KOPT-K1 (cell line): ENCODE data around the gene FHIT.

Experiments
- H3K27ac ChIP-seq: fragments of 200-600 bp; sonication (generic); 2 replicates; pipeline ENCODE4 v1.5.1; 2016; ENCODE audit warnings: antibody characterized with exemption, mild to moderate bottlenecking, low read depth, low read length; ENCODE audit not compliant: poor library complexity, severe bottlenecking
- H3K36me3 ChIP-seq: fragments of 200-600 bp; sonication (generic); 2 replicates; pipeline ENCODE4 v1.5.1; 2017; ENCODE audit warnings: antibody characterized with exemption, mild to moderate bottlenecking, low read length, moderate library complexity; ENCODE audit not compliant: insufficient read depth
- H3K9me3 ChIP-seq: fragments of 200-600 bp; sonication (generic); 2 replicates; pipeline ENCODE4 v1.5.1; 2017; ENCODE audit warnings: antibody characterized with exemption, low read length, mild to moderate bottlenecking; ENCODE audit not compliant: insufficient read depth, poor library complexity, severe bottlenecking

Gene FHIT

DNA sequence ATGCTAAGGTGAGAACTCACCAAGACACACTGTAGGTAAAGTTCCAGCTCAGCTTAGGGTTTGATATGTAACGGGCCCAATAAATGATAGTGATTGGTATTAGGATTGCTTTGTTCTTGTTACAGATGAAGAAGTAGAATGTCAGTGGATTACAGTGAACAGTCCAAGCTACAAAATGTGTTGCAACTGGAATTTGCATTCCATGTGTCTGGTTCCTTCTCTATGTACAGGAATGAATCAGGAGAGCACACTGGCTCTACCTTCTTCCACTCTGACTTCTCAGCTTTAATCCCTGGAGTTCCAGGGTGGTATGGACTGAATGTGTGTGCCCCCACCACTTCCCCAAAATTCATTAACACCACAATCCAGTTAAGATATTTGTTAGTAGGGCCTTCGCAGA is 1471.0 kb downstream of the FHIT start:
- Histone ChIP-seq H3K36me3 (peaks cover 7% of the 10 kb centered on the region; the same call in 1 of the 2 replicates), H3K9me3 (peaks cover 29% of the 10 kb centered on the region), H3K27ac (no peak overlapping the region)

DNA sequence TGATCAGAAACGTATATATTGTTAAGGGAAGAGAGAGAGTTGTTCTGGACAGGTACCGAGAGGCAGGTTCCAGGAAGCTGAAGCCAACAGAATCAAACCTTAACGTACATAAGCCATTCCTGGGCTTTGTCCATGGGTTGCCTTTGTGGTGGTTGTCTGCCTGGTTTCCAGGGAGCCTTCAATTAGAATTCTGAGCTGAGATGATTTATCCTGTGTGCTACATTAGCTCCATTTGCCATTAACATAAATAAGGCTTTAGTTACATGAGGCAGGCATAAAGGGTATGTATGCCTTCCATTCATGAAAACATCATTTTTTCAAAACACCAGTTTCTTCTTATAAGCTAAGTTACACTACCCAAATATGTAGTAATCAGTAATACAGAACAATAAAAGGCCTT is 1472.0 kb downstream of the FHIT start:
- Histone ChIP-seq H3K9me3 (peaks cover 29% of the 10 kb centered on the region), H3K27ac (no peak overlapping the region), H3K36me3 (0 out of 2 replicates have a peak, but pooled peaks cover 4% of the 10 kb centered on the region)

DNA sequence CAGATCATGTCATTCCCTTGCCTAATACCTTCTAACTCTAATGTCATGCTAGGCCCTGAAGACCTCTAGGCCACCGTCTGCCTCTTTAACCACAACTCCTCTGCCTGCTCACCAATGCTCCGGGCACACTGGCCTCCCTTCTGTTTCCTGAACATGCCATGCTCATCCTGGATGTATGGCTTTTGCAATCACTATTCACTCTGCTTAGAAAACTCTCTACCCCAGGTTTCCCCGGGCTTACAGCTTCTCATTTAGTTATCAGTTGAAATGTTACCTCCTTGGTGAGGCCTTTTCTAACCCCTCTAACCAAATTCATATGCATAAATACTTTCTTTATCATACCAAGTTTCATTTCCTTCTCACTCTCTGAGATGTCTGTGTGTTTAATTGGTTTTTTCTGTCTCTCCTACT is 1473.6 kb downstream of the FHIT start:
- H3K9me3 ChIP-seq, result peaks cover 29% of the 10 kb centered on the region
- no peaks in the 10 kb centered on the region for H3K36me3 ChIP-seq
- peak overlapping the region; percentile 43 for H3K27ac ChIP-seq

DNA sequence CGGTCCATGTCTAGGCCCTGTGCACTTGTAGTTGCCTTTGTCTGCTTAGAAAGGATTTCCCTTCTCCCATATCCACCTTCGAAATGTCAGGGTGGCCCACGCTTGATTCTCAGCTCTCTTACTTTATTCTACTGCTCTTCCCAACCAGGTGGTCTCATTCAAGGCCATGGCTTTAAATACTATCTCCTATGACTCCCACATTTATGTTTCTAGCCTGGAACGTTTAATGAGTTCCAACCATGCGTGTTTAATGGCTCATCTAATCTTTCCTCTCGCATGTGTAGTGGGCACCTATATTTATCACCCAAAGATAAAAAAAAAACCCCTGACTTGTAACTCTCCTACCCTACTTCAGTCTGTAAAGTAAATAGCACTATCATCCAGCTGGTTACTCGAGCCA is 1474.2 kb downstream of the FHIT start:
- Histone ChIP-seq H3K27ac (peak overlapping the region; percentile 43), H3K36me3 (no peaks in the 10 kb centered on the region), H3K9me3 (peaks cover 26% of the 10 kb centered on the region)

DNA sequence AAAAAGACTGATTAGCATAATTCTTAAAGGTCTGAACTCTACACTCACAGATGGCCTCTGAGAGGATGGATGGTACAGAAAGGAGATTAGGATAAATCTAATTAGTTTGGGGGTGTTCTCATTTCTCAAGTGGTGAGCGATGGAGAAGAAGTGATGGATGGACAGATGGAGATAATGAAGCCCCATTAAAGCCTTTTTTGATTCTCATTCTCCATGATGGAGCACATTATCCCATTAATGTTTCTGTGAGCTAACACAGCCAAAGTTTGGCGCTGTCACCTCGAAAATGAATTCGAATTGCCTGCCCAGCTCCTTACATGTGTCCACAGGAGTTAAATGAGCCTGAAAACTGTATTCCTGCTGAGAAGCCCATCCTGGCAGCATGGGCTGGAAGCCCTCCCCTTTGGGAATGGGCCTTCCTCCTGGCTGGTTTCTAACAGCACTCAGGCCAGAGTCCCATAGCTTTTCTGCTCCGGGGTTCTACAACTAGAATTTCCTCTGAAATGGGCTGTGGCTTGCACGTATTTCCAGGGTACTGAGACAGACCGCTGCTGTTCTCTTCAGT is 1475.4 kb downstream of the FHIT start:
- Histone ChIP-seq H3K36me3 (no peaks in the 10 kb centered on the region), H3K27ac (peak overlapping the region; percentile 87), H3K9me3 (peaks cover 14% of the 10 kb centered on the region)

DNA sequence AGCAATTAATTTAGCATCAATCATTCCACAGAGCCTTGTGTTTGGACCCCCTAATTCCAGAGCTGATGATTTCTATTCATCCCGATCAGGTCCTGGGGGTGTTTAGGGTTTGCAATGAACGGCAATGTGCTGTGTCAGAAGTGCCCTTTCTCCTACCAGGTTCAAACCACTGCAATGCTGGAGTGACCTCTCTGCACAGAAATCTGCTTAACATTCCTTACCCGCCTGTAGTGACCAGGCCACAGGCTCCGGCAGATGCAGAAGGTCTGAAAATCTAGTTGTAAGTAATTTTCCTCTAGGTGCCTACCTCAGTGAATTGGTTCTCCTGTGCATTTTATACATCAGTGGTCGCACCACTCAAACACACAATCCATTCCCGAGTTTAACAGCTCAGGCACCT is 1476.1 kb downstream of the FHIT start:
- Histone ChIP-seq H3K9me3 (peaks cover 10% of the 10 kb centered on the region), H3K36me3 (no peaks in the 10 kb centered on the region), H3K27ac (peak overlapping the region; percentile 87)

DNA sequence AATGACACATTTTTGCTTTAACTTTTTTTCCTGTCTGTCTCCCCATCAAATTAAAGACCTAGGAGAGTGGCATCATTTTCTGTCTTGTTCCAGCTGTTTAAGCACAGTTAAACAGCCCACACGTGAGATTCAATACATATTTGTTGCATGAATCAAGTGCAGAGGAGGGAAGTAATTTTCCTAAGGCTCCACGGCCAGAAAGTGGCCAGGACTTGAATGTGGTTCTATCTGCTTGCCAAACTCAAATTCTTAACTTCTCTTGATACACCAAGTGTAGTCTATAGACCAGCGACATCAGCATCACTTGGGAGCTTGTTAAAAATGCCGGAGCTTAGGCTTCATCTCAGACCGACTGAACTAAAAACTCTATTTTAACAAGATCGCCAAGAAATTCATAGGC is 1476.6 kb downstream of the FHIT start:
- no peaks in the 10 kb centered on the region for H3K36me3 ChIP-seq
- peaks cover 6% of the 10 kb centered on the region for H3K9me3 ChIP-seq

DNA sequence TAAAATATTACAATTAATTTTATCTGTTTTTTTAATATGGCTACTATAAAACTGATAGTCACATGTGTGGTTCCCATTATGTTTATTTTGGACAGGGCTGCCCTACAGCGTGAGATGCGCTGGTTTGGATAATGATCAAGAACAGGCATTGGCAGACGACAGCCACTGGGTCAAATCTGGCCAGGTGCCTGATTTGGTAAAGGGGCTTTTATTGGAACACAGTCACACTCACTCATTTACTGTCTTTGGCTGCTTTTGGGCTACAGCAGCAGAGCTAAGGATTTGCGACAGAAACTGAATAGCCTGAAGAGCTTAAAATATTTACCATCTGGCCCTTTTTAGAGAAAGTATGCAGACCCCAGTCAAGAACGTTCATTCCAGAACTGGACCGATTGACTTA is 1477.3 kb downstream of the FHIT start:
- Histone ChIP-seq H3K27ac (peak overlapping the region; percentile 87), H3K36me3 (no peaks in the 10 kb centered on the region), H3K9me3 (no peaks in the 10 kb centered on the region)

More for the DNA sequence above, 1476.6 kb downstream of the FHIT start:
- H3K27ac ChIP-seq, result peak overlapping the region; percentile 87

DNA sequence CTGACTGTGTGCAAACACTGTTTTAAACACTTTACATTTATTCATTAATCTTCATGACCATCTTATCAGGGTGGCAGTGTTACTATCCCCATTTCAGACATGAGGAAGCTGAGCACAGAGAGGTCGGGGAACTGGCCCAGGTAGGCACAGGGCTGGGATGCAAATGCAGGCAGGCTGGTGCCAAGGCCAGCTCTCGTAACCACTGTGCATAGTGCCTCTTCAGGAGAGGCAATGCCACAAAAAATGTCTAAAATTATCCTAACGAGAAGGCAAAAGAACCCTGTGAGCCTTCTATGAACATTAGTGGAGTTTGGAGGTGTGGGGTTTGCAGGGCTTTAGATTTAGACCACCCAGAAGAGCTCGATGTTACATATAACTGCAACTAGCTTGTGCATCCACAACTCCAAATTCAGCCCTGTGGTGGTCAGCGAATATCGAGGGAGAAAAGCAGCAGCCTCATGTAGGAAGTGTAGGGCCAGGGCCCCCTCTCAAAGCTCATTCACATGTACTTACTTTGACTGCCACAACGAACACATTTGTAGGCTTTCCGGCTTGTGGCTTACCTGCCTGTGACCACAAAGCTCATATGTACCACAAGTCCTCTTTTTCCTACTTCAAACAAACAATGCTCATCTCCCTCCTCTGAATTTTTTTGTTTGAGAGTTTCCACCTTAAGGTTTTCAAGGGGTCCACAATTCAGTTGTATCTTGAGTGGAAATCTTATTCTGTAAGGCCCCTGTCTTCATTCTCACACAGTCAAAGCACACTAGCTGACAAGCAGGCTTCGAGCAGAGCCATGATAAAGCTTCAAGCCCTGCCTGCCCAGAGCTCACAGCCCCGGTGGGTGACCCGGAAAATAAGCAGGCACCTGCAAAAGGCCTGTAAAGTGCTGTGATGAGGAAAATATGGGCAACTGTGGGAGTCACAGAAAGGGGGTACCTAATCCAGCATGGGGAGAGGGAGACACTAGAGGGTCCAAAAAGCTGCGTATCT is 1478.5 kb downstream of the FHIT start:
- no peaks in the 10 kb centered on the region for H3K36me3 ChIP-seq
- no peaks in the 10 kb centered on the region for H3K9me3 ChIP-seq
- peak overlapping the region; percentile 87 for H3K27ac ChIP-seq

DNA sequence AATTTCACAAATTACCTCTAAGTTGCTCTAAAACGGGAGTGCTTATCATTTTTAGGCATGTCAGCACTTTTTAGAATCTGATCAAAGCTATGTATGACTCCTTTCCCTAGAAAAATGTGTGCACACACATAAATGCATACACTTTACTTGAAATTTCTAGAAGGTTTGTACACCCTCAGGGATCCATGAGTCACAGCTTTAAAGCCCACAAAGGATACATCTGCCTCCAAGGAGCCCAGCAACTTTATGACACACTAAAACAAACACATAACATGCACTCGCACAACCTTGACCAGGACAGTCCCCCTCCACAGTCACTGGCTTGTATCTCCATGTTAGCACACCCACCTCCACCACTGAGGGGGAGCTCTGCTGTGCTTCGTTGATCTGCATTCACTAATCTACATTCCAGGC is 1479.5 kb downstream of the FHIT start:
- H3K9me3 ChIP-seq, result no peaks in the 10 kb centered on the region
- H3K36me3 ChIP-seq, result no peaks in the 10 kb centered on the region
- peak overlapping the region; percentile 87 for H3K27ac ChIP-seq

DNA sequence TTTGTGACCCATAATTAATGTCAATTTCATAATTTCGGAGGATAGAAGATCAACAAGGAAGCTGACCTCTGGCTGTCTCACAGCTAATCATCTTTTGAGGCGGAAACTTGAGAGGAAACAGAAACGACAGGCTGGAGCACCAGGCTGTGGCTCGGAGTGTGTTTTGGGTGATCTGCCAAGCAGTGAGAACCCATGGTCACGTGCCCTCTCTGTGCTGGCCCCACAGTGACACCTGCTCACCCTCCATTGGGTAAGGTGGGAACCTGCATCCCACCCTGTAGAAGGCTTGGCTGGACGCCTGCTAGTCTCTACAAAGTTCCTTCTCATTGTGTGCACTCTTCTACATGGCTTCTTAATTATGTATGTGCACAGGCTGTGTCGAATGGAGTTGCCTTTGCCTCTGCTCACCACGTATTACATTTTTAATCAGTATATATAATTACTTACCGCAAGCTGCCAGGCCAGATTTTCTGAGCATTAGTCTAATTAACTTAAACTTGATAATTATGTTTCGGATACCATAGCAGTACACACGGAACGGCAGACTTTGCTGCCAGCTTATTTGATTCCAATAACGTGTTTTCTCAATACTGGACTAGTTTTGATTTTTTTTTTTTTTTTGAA is 1482.0 kb downstream of the FHIT start:
- Histone ChIP-seq H3K36me3 (no peaks in the 10 kb centered on the region), H3K27ac (no peak overlapping the region), H3K9me3 (no peaks in the 10 kb centered on the region)

DNA sequence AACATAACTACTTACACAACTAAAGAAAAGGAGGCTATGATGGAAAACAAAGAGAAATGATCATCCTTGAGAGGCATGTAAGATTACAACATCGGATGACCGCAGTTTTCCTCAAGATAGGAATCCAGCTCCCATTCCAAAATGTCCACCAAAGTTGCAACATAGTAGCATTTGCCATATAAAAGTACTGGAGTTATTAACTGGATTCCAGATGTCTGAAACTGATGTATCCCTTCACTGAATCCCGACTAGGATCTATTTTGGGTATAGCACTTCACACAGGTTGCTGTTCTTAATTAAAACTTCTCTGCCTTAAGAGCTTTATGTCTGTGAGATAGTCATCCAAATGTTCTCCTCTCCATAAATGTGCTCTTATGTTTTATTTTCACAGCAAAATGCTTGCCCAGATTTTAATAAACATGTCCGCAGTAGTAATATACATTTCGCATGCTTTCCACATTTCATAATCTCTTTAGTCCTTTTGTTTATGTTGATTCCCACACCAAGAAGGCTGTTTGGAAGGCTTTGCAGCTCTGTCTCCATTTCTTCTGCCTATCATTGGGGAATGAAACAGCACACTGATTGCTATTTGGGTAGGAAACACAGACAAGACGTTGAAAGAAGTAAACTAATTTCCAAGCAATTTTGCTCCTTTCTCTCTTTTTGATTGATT is 1484.9 kb downstream of the FHIT start:
- Histone ChIP-seq H3K9me3 (no peaks in the 10 kb centered on the region), H3K27ac (no peak overlapping the region), H3K36me3 (no peaks in the 10 kb centered on the region)

DNA sequence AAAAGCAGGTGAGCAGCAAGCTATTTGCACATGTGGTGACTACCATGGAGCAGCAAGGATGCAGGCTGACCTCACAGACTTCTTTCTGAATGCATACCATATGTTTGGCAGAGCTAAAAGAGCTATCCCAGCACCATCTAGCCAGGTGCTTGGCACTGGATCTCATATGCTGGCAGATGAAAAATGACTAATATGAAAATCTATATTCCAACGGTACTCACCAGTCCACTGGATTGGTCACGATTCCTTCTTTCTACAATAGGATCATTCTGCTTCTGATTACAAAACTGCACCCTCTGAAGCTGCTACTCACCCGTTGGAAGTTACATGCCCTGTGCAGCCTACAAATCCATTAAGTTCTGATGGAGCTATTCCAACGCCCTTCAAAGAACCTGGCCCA is 1487.1 kb downstream of the FHIT start:
- H3K36me3 ChIP-seq, result no peaks in the 10 kb centered on the region
- no peak overlapping the region for H3K27ac ChIP-seq
- H3K9me3 ChIP-seq, result no peaks in the 10 kb centered on the region

DNA sequence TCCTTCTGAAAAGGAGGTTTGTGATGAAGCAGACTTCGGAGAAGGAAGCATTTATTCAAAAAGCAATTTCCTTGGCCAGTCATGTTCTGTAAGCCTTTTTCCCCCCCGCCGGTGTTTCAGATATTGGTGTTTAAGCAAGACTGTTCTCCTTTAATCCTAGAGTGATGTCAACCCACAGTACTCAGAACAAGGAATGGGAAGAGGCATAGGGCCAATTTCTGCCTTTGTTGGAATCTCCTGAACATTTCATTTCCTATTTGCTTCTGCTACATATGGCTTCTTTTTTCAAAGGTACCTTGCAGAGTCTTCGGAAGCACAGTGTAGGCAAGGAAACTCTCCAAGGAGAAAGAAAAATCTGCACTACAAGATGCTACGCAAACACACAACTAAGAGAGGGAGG is 1488.3 kb downstream of the FHIT start:
- no peaks in the 10 kb centered on the region for H3K36me3 ChIP-seq
- no peaks in the 10 kb centered on the region for H3K9me3 ChIP-seq
- no peak overlapping the region for H3K27ac ChIP-seq
